A673 (cell line): ENCODE data around the gene KRTAP9-4. TPM values are rescaled to one million over a fixed set of nuclear protein-coding genes. Genes with fewer than 3 reads are reported as not detected.

Experiments
- BruUV-seq: library from RNA; stranded (reverse); fragments of 400-500 nt; replicated peaks from 2 replicates; lab custom pipeline; 2021; lab: Mats Ljungman, UMichigan
- CTCF ChIA-PET: fragments of 300-600 bp; sonication (Branson Sonifier 250); formaldehyde crosslinking; loops from one replicate; lab custom pipeline; 2022; ENCODE audit warnings: antibody characterized with exemption; lab: Charles Lee
- POLR2A ChIA-PET: fragments of 300-600 bp; sonication (Branson Sonifier 250); formaldehyde crosslinking; loops from one replicate; lab custom pipeline; 2022; ENCODE audit warnings: antibody characterized with exemption; ENCODE audit not compliant: low non-redundant PET; lab: Charles Lee
- DNase-seq: peaks from one replicate; pipeline ENCODE4 v3.0.0-alpha.2; 2015; ENCODE audit warnings: low spot score
- H3K27ac ChIP-seq: fragments of 200-600 bp; sonication (generic); 2 replicates; pipeline ENCODE4 v1.5.1; 2016; ENCODE audit warnings: mixed run types, low read depth, mild to moderate bottlenecking, mixed read lengths, antibody characterized with exemption, low read length; ENCODE audit not compliant: poor library complexity, severe bottlenecking
- H3K27me3 ChIP-seq: fragments of 200-600 bp; sonication (generic); replicated peaks from 2 replicates; pipeline ENCODE4 v1.6.1; 2017; ENCODE audit warnings: mixed run types, low read depth, mild to moderate bottlenecking, mixed read lengths, antibody characterized with exemption, low read length; ENCODE audit not compliant: insufficient read depth, poor library complexity
- H3K36me3 ChIP-seq: fragments of 200-600 bp; sonication (generic); 2 replicates; pipeline ENCODE4 v1.6.1; 2016; ENCODE audit warnings: mixed run types, mild to moderate bottlenecking, mixed read lengths, antibody characterized with exemption, low read length; ENCODE audit not compliant: insufficient read depth, poor library complexity, severe bottlenecking
- H3K4me1 ChIP-seq: fragments of 200-600 bp; sonication (generic); 2 replicates; pipeline ENCODE4 v1.6.1; 2017; ENCODE audit warnings: mixed run types, mild to moderate bottlenecking, mixed read lengths, antibody characterized with exemption, low read length; ENCODE audit not compliant: insufficient read depth, poor library complexity, severe bottlenecking
- H3K4me3 ChIP-seq: fragments of 200-600 bp; sonication (generic); 2 replicates; pipeline ENCODE4 v1.5.1; 2016; ENCODE audit warnings: low read depth, mixed run types, mild to moderate bottlenecking, mixed read lengths, low read length; ENCODE audit not compliant: poor library complexity, severe bottlenecking
- H3K9me3 ChIP-seq: fragments of 200-600 bp; sonication (generic); 2 replicates; pipeline ENCODE4 v1.6.1; 2016; ENCODE audit warnings: mixed run types, low read depth, mild to moderate bottlenecking, mixed read lengths, antibody characterized with exemption, low read length; ENCODE audit not compliant: poor library complexity, severe bottlenecking
- EZH2 ChIP-seq: fragments of 200-600 bp; sonication (generic); IDR thresholded peaks from 2 replicates; pipeline ENCODE4 v1.6.1; 2017; ENCODE audit warnings: borderline replicate concordance, low read depth, mild to moderate bottlenecking, mixed read lengths, antibody characterized with exemption, low read length; ENCODE audit not compliant: poor library complexity, severe bottlenecking
- intact Hi-C: fragments of 100-400 bp; cut with micrococcal nuclease; formaldehyde crosslinking; loops from one replicate; pipeline ENCODE4 v1.10.0; 2022; ENCODE audit not compliant: unreplicated experiment
- total RNA-seq: library from RNA; stranded (reverse); gene quantifications from 2 replicates; pipeline ENCODE4 v1.2.3, GENCODE V29; 2021
- TF ChIP-seq, protein P1 (sequence below): fragments of 300-800, 200-600 bp; sonication (generic); conservative IDR thresholded peaks from 2 replicates; pipeline ENCODE4 v1.5.1; 2017; ENCODE audit warnings: low read depth, mild to moderate bottlenecking, antibody characterized with exemption, low read length, moderate library complexity, mixed read lengths

The KRTAP9-4 gene
- total RNA-seq, 1 experiment from 2014 or later: not detected

DNA sequence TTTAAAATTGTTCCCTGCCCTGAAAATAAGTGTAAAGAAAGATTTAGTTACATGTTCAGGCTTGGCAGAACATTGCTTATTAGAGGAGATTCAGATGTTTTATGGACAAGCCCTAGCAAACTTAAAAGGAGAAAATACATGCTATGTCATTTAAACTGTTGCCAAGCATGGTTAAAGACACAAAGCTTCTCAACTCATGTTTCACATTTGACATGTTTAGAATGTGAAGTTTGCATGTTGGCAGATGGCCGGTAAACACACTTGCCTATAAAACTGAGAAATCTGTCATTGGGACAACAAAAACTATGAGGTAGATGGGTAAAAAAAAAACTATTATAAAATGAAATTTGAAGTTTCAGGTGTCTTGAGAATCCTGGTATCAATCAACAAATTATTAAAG, 47.4 kb downstream of the KRTAP9-4 start:
- no peaks in the 10 kb centered on the region for H3K36me3 ChIP-seq
- no peak overlapping the region for H3K27ac ChIP-seq
- no peak for DNase-seq
- BruUV-seq: no TSS peak
- intact Hi-C loops: no loop called here
- no peaks in the 10 kb centered on the region for H3K9me3 ChIP-seq
- CTCF ChIA-PET: no interaction called here
- H3K4me1 ChIP-seq: no peaks in the 10 kb centered on the region
- no peak overlapping the region for H3K4me3 ChIP-seq
- POLR2A ChIA-PET: no interaction called here
- TF ChIP-seq EZH2: no peak
- no peaks in the 10 kb centered on the region for H3K27me3 ChIP-seq

DNA sequence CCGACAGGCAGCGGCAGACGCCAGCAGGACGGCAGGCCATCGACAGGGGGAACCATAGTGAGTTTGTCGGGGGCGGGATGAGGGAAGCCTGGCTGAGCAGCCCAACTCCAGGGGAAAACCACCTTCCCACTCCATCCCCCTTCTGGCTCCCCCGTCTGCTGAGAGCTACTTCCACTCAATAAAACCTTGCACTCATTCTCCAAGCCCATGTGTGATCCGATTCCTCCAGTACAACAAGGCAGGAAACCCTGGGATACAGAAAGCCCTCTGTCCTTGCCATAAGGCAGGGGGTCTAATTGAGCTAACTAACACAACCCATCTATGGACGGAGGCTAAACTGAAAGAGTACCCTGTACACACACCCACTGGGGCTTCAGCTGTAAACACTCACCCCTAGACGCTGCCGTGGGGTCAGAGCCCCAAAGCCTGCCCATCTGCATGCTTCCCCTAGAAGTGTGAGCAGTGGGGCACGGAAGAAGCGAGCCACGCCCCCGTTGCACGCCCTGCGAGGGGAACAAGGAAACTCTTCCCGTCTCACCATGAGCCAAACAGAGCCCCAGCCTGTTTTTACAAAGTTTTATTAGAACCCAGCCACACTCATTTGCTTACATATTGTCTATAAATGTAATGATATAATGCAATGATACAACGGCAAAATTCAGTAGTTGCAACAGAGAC, 49.1 kb downstream of the KRTAP9-4 start:
- POLR2A ChIA-PET: no interaction called here
- no TSS peak for BruUV-seq
- DNase-seq: no peak
- Histone ChIP-seq H3K9me3 (no peaks in the 10 kb centered on the region), H3K27ac (no peak overlapping the region), H3K4me1 (no peaks in the 10 kb centered on the region), H3K36me3 (no peaks in the 10 kb centered on the region), H3K4me3 (no peak overlapping the region), H3K27me3 (no peaks in the 10 kb centered on the region)
- TF ChIP-seq, protein P1, sequence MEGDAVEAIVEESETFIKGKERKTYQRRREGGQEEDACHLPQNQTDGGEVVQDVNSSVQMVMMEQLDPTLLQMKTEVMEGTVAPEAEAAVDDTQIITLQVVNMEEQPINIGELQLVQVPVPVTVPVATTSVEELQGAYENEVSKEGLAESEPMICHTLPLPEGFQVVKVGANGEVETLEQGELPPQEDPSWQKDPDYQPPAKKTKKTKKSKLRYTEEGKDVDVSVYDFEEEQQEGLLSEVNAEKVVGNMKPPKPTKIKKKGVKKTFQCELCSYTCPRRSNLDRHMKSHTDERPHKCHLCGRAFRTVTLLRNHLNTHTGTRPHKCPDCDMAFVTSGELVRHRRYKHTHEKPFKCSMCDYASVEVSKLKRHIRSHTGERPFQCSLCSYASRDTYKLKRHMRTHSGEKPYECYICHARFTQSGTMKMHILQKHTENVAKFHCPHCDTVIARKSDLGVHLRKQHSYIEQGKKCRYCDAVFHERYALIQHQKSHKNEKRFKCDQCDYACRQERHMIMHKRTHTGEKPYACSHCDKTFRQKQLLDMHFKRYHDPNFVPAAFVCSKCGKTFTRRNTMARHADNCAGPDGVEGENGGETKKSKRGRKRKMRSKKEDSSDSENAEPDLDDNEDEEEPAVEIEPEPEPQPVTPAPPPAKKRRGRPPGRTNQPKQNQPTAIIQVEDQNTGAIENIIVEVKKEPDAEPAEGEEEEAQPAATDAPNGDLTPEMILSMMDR: no peak
- no peak for TF ChIP-seq EZH2
- intact Hi-C loops: no loop called here
- CTCF ChIA-PET: no interaction called here

Other genes starting within 250 kb of the KRTAP9-4 start
- gene KRTAP3-2, start 249.8 kb upstream of the KRTAP9-4 start, total RNA-seq: not detected in 2 replicates
- not detected in 2 replicates for gene KRTAP3-1, start 240.6 kb upstream of the KRTAP9-4 start, total RNA-seq
- gene KRTAP1-5, start 222.5 kb upstream of the KRTAP9-4 start, total RNA-seq: not detected in 2 replicates
- gene KRTAP1-4, start 219.5 kb upstream of the KRTAP9-4 start, total RNA-seq: not detected in 2 replicates
- gene KRTAP1-3, start 214.8 kb upstream of the KRTAP9-4 start, total RNA-seq: not detected in 2 replicates
- not detected in 2 replicates for gene KRTAP1-1, start 208.2 kb upstream of the KRTAP9-4 start, total RNA-seq
- not detected in 2 replicates for gene KRTAP2-1, start 202.4 kb upstream of the KRTAP9-4 start, total RNA-seq
- gene KRTAP2-2, start 194.5 kb upstream of the KRTAP9-4 start, total RNA-seq: not detected in 2 replicates
- not detected in 2 replicates for gene KRTAP2-3, start 189.6 kb upstream of the KRTAP9-4 start, total RNA-seq
- not detected in 2 replicates for gene KRTAP2-4, start 183.8 kb upstream of the KRTAP9-4 start, total RNA-seq
- gene KRTAP4-7, start 165.5 kb upstream of the KRTAP9-4 start, total RNA-seq: not detected in 2 replicates
- not detected in 2 replicates for gene KRTAP4-8, start 151.5 kb upstream of the KRTAP9-4 start, total RNA-seq
- gene KRTAP4-16, start 147.5 kb upstream of the KRTAP9-4 start, total RNA-seq: not detected in 2 replicates
- gene KRTAP4-9, start 144.3 kb upstream of the KRTAP9-4 start, total RNA-seq: 1.0 and 1.2 TPM in 2 replicates
- not detected in 2 replicates for gene KRTAP4-11, start 131.3 kb upstream of the KRTAP9-4 start, total RNA-seq
- not detected in 2 replicates for gene KRTAP4-12, start 125.5 kb upstream of the KRTAP9-4 start, total RNA-seq
- not detected in 2 replicates for gene KRTAP4-6, start 109.1 kb upstream of the KRTAP9-4 start, total RNA-seq
- not detected in 2 replicates for gene KRTAP4-5, start 99.9 kb upstream of the KRTAP9-4 start, total RNA-seq
- not detected in 2 replicates for gene KRTAP4-4, start 88.9 kb upstream of the KRTAP9-4 start, total RNA-seq
- gene KRTAP4-3, start 81.5 kb upstream of the KRTAP9-4 start, total RNA-seq: not detected in 2 replicates
- gene KRTAP4-2, start 71.5 kb upstream of the KRTAP9-4 start, total RNA-seq: not detected in 2 replicates
- gene KRTAP4-1, start 64.8 kb upstream of the KRTAP9-4 start, total RNA-seq: not detected in 2 replicates
- gene KRTAP9-1, start 59.8 kb upstream of the KRTAP9-4 start, total RNA-seq: not detected in 2 replicates
- gene KRTAP9-2, start 23.0 kb upstream of the KRTAP9-4 start, total RNA-seq: not detected in 2 replicates
- not detected in 2 replicates for gene KRTAP9-3, start 17.2 kb upstream of the KRTAP9-4 start, total RNA-seq
- gene KRTAP9-8, start 11.7 kb upstream of the KRTAP9-4 start, total RNA-seq: not detected in 2 replicates
- gene KRTAP9-9, start 5.7 kb downstream of the KRTAP9-4 start, total RNA-seq: not detected in 2 replicates
- gene KRTAP9-6, start 15.7 kb downstream of the KRTAP9-4 start, total RNA-seq: not detected in 2 replicates
- gene KRTAP9-7, start 26.0 kb downstream of the KRTAP9-4 start, total RNA-seq: not detected in 2 replicates
- gene KRTAP29-1, start 53.2 kb downstream of the KRTAP9-4 start, total RNA-seq: not detected in 2 replicates
- gene KRTAP16-1, start 59.6 kb downstream of the KRTAP9-4 start, total RNA-seq: not detected in 2 replicates
- gene KRTAP17-1, start 66.0 kb downstream of the KRTAP9-4 start, total RNA-seq: not detected in 2 replicates
- not detected in 2 replicates for gene KRT33A, start 101.1 kb downstream of the KRTAP9-4 start, total RNA-seq
- gene KRT33B, start 120.1 kb downstream of the KRTAP9-4 start, total RNA-seq: not detected in 2 replicates
- not detected in 2 replicates for gene KRT34, start 132.6 kb downstream of the KRTAP9-4 start, total RNA-seq
- gene KRT31, start 147.9 kb downstream of the KRTAP9-4 start, total RNA-seq: not detected in 2 replicates
- gene KRT37, start 174.9 kb downstream of the KRTAP9-4 start, total RNA-seq: not detected in 2 replicates
- not detected in 2 replicates for gene KRT38, start 191.3 kb downstream of the KRTAP9-4 start, total RNA-seq
- not detected in 2 replicates for gene KRT32, start 217.7 kb downstream of the KRTAP9-4 start, total RNA-seq
- gene KRT35, start 231.5 kb downstream of the KRTAP9-4 start, total RNA-seq: not detected in 2 replicates
- not detected in 2 replicates for gene KRT36, start 240.2 kb downstream of the KRTAP9-4 start, total RNA-seq